Activated T-helper 17 cell treated with anti-CD3 and anti-CD28 coated beads, Interleukin-2, amount 50 U/mL, for 72 hours (primary cell): ENCODE data around the gene HNF4A. TPM values are rescaled to one million over a fixed set of nuclear protein-coding genes. Genes with fewer than 3 reads are reported as not detected.
A peak's percentile ranks its signal among the peaks of the same experiment; 100 is the strongest.

Experiments
- ATAC-seq: fragments of 150-1000 bp; cut with Tn5 transposase; replicated peaks from 2 replicates; pipeline ENCODE4 v1.10.0; 2021; ENCODE audit warnings: mild to moderate bottlenecking, moderate library complexity
- H3K27ac Mint-ChIP-seq: one replicate; pipeline ENCODE4 v1.8.0; 2022; ENCODE audit warnings: mixed read lengths
- H3K27me3 Mint-ChIP-seq: one replicate; pipeline ENCODE4 v1.8.0; 2022; ENCODE audit warnings: mixed read lengths
- H3K36me3 Mint-ChIP-seq: one replicate; pipeline ENCODE4 v1.8.0; 2022; ENCODE audit warnings: low read depth, mild to moderate bottlenecking, mixed read lengths
- H3K4me1 Mint-ChIP-seq: one replicate; pipeline ENCODE4 v1.8.0; 2022; ENCODE audit warnings: mixed read lengths
- H3K4me3 Mint-ChIP-seq: one replicate; pipeline ENCODE4 v1.8.0; 2022; ENCODE audit warnings: mild to moderate bottlenecking, mixed read lengths
- H3K9me3 Mint-ChIP-seq: one replicate; pipeline ENCODE4 v1.8.0; 2022; ENCODE audit warnings: mixed read lengths
- total RNA-seq, 2 donors: library from RNA; stranded (reverse); gene quantifications; one replicate each; pipeline ENCODE4 v1.2.3, GENCODE V29; 2022

Gene HNF4A
- total RNA-seq, 2 donors from 2014 or later = not detected

DNA sequence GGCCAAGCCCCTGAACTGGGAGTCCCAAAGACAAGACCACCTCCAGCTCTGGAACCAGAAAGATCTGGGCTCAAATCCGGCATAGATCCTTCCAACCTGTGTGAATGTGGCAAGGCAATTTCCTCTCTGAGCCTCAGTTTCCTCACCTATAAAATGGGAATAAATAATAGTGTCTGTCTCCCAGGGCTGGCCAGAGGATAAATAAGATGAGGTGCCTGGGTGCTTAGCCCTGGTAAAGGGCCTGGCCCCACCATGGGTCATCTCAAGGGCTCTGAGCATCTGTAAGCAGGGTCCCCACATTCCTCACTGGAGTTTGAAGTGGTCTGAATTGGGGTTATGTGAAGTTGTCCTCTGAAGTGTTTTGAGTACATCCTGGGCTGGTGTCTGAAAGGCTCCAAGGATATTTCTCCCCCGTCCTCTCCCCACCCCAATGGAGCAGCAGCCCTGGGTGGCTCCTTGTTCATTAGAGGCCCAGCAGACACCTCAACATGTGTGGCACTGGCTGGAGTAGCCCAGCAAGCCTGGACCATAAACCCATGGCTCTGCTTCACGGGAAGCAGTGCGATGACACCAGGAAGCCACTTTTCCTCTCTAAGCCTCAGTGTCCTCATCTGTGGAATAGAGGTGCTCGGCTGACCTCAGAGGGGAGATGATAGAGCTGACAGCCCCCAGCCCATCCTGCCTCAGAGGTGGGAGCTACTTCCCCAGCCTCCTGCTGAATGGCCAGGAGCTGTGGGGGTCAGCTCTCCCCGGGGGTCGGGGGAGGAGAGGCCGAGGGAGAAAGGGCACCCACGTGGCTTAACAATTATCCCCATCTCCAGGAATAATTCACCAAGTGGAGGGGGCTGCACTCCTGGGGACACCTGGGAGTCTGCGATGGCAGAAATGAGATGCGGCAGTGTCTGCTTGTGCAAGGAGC, 48.0 kb downstream of the HNF4A start:
- peaks cover 11% of the 10 kb centered on the region for H3K27me3 Mint-ChIP-seq
- H3K36me3 Mint-ChIP-seq = no peaks in the 10 kb centered on the region
- no peak for ATAC-seq
- H3K4me3 Mint-ChIP-seq = no peak overlapping the region
- no peaks in the 10 kb centered on the region for H3K9me3 Mint-ChIP-seq
- H3K27ac Mint-ChIP-seq = no peak overlapping the region
- H3K4me1 Mint-ChIP-seq = no peaks in the 10 kb centered on the region

DNA sequence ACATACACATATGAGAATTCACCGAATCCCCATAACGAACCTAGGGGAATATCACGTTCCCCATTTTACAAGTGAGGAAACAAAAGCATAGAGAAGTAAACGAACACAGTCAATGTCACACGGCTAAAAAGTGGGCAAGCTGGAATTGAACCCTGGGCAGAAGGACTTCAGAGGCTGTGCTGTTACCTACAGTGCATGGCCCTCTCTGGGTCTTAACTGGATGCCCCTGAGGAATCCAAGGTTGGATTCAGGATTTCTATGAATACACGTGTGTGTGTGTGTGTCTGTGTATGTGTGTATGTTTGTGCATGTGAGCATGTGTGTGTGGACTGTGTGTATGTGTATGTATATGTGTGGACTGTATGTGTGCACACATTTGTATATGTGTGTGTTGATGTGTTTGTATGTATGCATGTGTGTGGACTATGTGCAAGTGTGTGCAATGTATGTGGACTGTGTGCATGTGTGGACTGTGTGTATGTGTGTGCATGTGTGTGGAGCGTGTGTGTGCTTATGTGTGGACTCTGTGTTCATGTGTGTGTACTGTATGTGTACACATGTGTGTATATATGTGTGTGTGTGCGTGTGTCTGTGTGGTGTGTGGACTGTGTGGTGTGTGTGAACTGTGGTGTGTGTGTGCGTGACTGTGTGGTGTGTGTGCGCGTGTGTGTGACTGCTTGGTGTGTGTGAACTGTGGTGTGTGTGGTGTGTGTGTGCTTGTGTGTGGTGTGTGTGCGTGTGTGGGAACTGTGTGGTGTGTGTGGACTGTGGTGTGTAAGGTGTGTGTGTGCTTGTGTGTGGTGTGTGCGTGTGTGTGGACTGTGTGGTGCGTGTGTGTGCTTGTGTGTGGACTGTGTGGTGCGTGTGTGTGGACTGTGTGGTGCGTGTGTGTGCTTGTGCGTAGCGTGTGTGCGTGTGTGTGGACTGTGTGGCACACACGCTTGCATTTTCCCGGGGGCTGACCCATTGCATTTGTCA, 49.0 kb downstream of the HNF4A start:
- no peaks in the 10 kb centered on the region for H3K9me3 Mint-ChIP-seq
- no peaks in the 10 kb centered on the region for H3K4me1 Mint-ChIP-seq
- H3K36me3 Mint-ChIP-seq = no peaks in the 10 kb centered on the region
- H3K4me3 Mint-ChIP-seq = no peak overlapping the region
- no peak overlapping the region for H3K27ac Mint-ChIP-seq
- no peak for ATAC-seq
- peaks cover 9% of the 10 kb centered on the region for H3K27me3 Mint-ChIP-seq

DNA sequence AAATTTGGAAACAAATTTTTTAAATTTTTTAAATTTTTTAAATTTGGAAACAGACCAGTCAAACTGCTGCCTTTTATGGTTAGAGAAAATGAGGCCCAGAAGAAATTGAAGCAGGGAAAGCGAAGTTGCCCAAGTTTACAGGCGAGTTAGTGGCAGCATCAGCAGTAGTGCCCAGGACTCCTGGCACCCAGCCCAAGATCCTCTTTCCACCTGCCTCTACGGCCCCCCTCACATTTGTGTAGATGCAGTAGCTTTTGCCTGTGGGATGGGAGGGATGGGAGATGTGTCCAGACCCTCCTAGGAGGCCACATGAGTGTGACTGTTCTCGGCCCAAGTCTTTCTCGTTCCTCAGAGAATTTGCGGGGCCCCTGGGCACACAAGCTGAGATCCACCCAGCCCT, 49.8 kb downstream of the HNF4A start:
- H3K4me1 Mint-ChIP-seq = no peaks in the 10 kb centered on the region
- no peaks in the 10 kb centered on the region for H3K9me3 Mint-ChIP-seq
- H3K36me3 Mint-ChIP-seq = no peaks in the 10 kb centered on the region
- H3K27ac Mint-ChIP-seq = no peak overlapping the region
- no peak overlapping the region for H3K4me3 Mint-ChIP-seq
- peaks cover 5% of the 10 kb centered on the region for H3K27me3 Mint-ChIP-seq
- ATAC-seq = no peak

DNA sequence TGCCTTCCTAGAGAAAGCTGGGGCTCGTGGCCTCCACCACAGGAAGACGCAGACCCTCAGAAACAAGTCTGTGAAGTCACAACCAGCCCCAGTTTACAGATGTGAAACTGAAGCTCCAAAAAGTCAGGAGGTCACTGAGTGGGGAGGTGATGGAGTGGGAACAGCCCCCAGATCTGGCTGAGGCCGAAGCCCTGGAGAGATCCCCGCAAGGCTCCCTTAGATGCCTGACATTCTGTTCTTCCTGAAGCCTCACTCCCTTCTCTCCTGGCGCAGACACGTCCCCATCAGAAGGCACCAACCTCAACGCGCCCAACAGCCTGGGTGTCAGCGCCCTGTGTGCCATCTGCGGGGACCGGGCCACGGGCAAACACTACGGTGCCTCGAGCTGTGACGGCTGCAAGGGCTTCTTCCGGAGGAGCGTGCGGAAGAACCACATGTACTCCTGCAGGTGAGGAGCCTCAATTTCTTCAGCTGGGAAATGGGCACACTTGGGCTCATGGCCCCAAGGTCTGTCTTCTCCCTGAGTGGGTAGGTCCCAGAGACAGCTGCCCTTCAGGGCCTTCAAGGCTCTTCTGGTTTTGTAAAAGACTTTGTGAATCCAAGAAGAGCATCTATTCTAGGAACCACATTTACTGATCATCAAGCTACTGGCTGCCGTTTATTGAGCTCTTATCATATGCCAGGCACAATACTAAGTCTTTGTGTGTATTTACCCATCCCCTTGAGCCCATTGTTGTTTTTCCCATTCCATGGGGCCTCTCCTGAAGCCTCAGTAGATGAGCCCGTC, 50.5 kb downstream of the HNF4A start:
- Mint-ChIP-seq H3K27me3 (peaks cover 5% of the 10 kb centered on the region), H3K9me3 (no peaks in the 10 kb centered on the region), H3K4me1 (no peaks in the 10 kb centered on the region), H3K36me3 (no peaks in the 10 kb centered on the region), H3K4me3 (no peak overlapping the region), H3K27ac (no peak overlapping the region)
- ATAC-seq = no peak

DNA sequence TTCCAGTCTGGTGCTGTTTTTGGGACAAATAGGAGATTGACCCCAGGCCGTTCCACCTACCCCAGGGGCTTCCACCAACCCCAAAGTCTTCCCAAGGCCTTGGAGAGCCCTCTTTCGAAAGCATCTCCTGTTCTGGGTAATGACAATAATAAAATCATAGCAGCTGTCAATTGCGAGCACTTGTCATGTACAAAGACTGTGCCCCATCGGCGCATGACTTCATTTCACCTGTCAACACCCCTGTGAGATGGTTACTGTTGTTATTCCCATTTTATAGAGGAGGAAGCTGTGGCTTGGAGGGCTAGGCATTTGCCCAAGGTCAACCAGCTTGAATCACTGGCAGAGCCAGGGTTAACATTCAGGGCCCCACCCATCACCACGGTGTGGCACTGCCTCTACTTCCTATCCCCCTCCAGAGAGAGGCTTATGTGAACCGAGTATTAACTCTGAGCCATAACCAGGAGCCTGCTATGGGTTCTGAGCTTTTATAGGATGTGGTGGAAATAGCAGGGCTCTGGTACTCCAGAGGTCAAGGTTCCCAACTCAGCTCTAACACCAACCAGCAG, 51.2 kb downstream of the HNF4A start:
- no peaks in the 10 kb centered on the region for H3K36me3 Mint-ChIP-seq
- H3K9me3 Mint-ChIP-seq = no peaks in the 10 kb centered on the region
- H3K27ac Mint-ChIP-seq = no peak overlapping the region
- H3K4me3 Mint-ChIP-seq = no peak overlapping the region
- peaks cover 5% of the 10 kb centered on the region for H3K27me3 Mint-ChIP-seq
- ATAC-seq = no peak
- H3K4me1 Mint-ChIP-seq = no peaks in the 10 kb centered on the region

DNA sequence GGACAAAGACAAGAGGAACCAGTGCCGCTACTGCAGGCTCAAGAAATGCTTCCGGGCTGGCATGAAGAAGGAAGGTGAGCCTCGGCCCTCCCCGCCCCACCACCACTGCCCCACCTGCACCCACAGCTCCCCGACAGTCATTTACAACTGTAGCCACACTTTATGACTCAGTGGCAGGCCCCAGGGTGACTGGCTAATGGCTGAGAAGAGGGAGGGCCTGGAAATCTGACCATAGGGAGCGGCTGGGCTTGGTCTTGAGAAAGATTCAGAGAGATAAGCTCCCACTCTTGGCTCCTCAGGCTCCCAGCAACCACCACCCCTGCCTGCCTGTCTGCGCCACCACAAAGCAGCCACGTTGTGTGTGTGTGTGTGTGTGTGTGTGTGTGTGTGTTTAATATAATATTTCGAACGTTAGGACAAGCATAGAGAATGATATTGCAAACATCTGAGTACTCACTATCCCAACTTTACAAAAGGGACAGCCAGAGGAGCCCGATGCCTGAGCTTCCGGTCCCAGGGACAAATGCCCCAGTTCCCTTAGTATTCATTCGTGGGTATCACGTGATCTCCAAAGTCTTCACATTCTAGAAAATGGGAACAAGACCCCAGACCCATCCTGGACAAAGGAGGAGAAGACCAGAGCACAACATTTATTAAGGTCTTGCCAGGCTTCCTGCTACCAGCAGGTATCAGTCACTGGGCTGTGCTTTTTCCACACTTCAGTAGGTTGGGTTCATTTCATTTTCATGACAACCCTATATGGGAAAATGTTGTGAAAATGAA, 52.1 kb downstream of the HNF4A start:
- no peak overlapping the region for H3K27ac Mint-ChIP-seq
- no peaks in the 10 kb centered on the region for H3K9me3 Mint-ChIP-seq
- ATAC-seq = no peak
- no peaks in the 10 kb centered on the region for H3K4me1 Mint-ChIP-seq
- H3K36me3 Mint-ChIP-seq = no peaks in the 10 kb centered on the region
- no peak overlapping the region for H3K4me3 Mint-ChIP-seq
- H3K27me3 Mint-ChIP-seq = peaks cover 8% of the 10 kb centered on the region

DNA sequence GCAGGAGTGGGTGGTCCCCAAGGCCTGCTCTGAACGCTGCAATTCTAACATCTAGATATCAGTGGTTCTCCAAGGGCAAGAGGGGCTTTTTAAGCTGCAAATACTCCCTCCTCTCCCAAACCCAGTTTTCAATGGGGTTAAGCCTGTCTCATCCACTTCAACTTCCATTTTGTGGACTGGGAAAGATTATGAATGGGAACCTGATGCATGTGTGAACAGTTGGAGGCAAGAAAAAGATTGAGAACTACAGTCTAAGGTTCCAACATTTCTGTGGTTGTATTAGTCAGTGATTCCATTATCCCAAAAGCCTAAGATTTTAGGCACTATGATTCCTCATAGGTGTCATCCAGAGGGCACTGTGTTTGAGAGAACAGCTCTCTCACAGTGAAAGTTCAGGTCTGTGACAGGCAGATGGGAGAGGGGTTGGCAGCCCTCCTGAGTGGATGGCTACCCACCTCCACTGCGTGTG, 53.7 kb downstream of the HNF4A start:
- Mint-ChIP-seq H3K4me1 (no peaks in the 10 kb centered on the region), H3K36me3 (no peaks in the 10 kb centered on the region), H3K9me3 (no peaks in the 10 kb centered on the region), H3K27ac (no peak overlapping the region), H3K4me3 (no peak overlapping the region), H3K27me3 (peaks cover 11% of the 10 kb centered on the region)
- ATAC-seq = no peak

DNA sequence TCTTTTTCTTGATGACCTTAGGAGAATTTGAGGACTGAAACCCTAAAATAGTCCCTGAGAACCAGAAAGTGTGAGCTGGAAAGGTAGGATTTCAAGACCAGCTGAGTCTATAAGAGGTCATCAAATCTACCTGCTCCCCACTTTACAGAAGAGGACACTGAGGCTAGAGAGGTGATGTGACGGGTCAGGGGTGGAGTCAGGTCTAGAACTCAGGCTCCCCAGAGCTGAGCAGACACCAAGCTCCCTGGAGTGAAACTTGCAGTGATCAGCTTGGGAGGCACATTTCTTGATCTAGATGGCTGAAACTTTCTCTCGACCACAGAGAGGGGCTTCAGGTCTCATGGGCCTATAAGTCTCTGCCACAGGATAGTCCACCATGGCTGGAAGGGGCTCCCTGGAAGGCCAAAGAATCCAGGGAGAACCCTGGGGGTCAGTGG, 55.1 kb downstream of the HNF4A start:
- Mint-ChIP-seq H3K27ac (no peak overlapping the region), H3K9me3 (no peaks in the 10 kb centered on the region), H3K4me1 (no peaks in the 10 kb centered on the region), H3K36me3 (no peaks in the 10 kb centered on the region), H3K27me3 (peaks cover 13% of the 10 kb centered on the region), H3K4me3 (no peak overlapping the region)
- ATAC-seq = no peak

DNA sequence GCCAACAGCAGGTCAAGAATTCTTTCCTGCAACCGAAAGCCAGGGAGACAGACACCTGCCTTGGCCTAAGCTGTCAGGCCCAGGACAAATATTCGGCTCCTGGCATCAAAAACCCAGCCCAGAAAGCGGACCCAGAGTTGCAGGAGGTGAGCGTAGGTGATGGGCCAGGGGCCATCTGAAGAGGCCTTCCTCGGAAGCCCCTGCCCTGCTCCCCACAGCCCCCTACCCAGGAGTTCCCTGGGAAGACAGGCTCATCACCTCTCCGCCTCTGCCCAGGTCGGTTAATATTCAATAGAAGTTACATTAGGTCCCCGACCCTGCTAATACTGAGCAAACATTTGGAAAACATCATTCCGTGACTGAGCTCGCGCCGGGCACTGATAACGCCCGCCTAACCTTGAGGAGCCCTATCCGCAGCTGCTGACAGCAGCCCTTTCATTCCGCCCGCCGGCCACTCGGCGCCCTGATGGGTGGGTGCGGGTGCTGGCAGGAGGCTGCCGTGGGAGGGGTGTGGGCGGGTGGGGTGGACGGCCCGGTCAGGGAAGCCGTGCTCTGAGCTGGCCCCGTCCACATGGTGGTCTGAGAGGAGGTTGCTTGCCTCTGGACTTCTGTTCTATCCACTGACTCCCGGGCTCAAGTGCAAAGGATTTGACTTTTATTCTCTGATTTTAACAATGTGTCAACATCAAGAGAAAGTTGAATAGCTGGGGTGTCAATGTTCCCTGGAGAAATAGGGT, 55.7 kb downstream of the HNF4A start:
- no peak for ATAC-seq
- Mint-ChIP-seq H3K27ac (no peak overlapping the region), H3K4me3 (no peak overlapping the region), H3K4me1 (no peaks in the 10 kb centered on the region), H3K9me3 (no peaks in the 10 kb centered on the region), H3K36me3 (no peaks in the 10 kb centered on the region), H3K27me3 (peaks cover 15% of the 10 kb centered on the region)

DNA sequence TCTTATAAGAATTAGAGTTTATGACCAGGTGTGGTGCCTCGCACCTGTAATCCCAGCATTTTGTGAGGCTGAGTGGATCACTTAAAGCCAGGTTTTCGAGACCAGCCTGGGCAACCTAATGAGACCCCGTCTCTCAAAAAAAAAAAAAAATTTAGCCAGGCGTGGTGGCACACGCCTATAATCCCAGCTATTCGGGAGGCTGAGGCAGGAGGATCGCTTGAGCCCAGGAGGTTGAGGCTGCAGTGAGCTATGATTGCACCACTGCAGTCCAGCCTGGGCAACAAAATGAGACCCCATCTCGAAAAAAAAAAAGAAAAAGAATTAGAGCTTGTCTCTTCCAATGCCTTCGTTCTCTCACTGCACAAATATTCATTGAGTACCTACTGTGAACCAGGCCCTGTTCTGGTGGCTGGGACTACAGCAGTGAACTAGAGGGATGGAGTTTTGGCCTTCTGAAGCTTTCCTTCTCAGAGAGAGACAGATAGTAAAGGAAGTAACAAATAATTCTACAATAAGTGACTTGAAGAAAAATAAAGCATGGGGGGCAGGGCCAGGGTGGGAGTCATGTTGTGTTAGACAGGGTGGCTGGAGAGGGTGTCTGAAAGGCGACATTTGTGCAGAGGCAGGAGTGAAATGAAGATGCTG, 56.4 kb downstream of the HNF4A start:
- Mint-ChIP-seq H3K27me3 (peaks cover 19% of the 10 kb centered on the region), H3K36me3 (no peaks in the 10 kb centered on the region), H3K9me3 (no peaks in the 10 kb centered on the region), H3K4me3 (no peak overlapping the region), H3K4me1 (no peaks in the 10 kb centered on the region), H3K27ac (peak overlapping the region; percentile 56)
- ATAC-seq = no peak

DNA sequence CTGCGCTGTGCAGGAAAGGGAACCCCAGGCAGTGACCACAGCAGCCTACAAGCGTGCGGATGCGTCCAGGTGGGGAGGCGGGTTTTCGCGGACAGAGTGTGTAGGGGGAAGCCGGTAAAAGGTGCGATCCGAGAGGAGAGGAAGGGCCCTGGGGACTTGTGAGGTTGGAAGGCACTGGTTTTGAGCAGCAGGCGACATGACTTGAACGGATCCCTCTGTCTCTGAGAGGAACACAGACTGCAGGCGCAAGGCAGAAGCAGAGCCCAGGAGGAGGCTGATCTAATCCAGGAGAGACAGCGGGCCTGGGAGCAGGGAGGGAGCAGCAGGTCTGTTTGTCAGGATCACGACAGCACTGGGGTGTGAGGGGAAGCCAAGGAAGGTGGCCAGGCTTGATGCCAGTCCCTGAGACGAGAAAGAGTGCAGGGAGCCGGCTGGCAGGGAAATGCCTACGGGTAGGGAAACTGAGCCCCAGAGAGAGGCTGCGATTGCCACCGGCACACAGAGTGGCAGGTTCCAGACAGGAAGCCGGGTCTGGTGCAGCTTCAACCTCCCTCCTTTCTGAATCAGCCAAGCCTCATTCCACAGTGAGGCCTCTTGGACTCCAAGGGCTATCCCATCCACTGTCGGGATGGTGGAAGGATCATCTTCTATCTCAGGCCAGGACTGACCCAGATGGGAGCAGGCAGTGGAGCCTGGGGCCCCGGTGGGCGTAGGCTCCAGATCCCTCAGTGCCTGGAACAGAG, 57.1 kb downstream of the HNF4A start:
- ATAC-seq = no peak
- no peaks in the 10 kb centered on the region for H3K36me3 Mint-ChIP-seq
- H3K4me3 Mint-ChIP-seq = no peak overlapping the region
- H3K9me3 Mint-ChIP-seq = no peaks in the 10 kb centered on the region
- H3K4me1 Mint-ChIP-seq = no peaks in the 10 kb centered on the region
- peaks cover 20% of the 10 kb centered on the region for H3K27me3 Mint-ChIP-seq
- H3K27ac Mint-ChIP-seq = peak overlapping the region; percentile 56
